Endothelial cell of umbilical vein (primary cell): ENCODE measurements around the gene SIX5.
A peak's percentile ranks its signal among the peaks of the same experiment; 100 is the strongest.

Experiments
- CTCF ChIP-seq, 2 donors: IDR thresholded peaks; 1 replicate in 1 of 2; 2 replicates in 1 of 2; pipeline ENCODE4 v1.5.1; 2011; ENCODE audit warnings: low read length in 2 of 2, mild to moderate bottlenecking in 2 of 2, moderate library complexity in 2 of 2, control low read depth in 1 of 2, inconsistent platforms in 1 of 2, low read depth in 1 of 2; ENCODE audit not compliant: insufficient read depth in 1 of 2; ENCODE audit errors: extremely low read depth in 1 of 2
- POLR2A ChIP-seq: IDR thresholded peaks from 2 replicates; pipeline ENCODE4 v1.6.1; 2012; ENCODE audit warnings: low read depth, mild to moderate bottlenecking, control low read depth, low read length
- POLR2AphosphoS5 ChIP-seq: IDR thresholded peaks from 2 replicates; pipeline ENCODE4 v1.6.1; 2012; ENCODE audit warnings: low read depth, mild to moderate bottlenecking, control low read depth, low read length, moderate library complexity; ENCODE audit not compliant: insufficient read depth

DNA sequence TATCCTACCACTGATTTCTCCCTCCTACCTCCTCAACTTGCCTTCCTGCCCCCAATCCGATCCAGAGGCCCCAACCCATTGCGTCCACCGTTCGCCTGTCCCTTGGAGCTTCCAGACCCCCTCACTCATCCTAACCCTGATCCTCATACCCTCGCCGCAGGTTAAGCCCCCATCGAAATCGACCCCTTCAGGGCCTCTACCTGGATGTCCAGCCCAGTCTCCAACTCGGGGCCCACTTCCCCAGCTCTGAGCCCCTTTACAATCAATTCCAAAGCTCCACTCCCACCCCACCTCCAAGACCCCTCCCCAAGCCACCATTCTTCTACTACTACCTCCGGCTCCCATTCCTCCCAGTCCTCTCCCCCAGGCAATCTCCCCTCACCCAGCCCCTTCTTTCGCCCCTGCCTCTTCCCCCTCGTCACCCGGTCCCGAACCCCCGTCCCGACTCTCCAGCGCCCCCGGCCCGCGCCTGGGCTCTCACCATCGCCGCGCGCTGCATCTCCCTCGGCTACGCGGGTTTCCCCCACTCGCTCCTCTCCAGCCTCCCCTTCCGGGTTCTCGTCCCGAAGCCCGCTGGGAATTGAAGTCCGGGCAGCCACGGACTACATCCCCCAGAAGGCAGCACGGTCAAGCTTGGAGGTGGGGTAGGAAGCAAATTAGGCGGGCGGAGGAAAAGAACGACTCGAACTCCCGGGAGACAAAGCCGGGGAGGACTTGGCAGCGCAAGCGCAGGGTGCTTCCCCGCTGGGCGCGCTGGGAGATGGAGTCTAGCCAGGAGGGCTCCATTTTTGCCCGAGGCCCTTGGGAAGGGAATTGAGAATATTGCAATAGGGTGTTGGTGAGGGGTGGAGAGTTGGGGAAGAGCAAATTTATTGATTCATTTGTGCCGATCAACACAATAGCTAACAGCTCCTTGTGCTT lies 38.4 kb downstream of the SIX5 start, which contains the start of gene FBXO46:
- TF ChIP-seq CTCF (IDR thresholded peaks at IDR 0.05; ENCODE audit: extremely low read depth in 1 of 2, insufficient read depth in 1 of 2, low read depth in 1 of 2, low read length in 2 of 2) (peak in 1 of 2 donors; percentile 36), POLR2AphosphoS5 (peak; percentile 47), POLR2A (peak; percentile 30)
